Neural crest cell (in vitro differentiated cells): ENCODE measurements around the gene SLMAP. TPM values are rescaled to one million over a fixed set of nuclear protein-coding genes. Genes with fewer than 3 reads are reported as not detected.

Experiments used
- DNase-seq: peaks from one replicate; pipeline ENCODE4 v3.0.0; 2021; ENCODE audit warnings: low read depth, mixed read lengths, low spot score
- H3K27ac Mint-ChIP-seq: one replicate; pipeline ENCODE4 v1.8.0; 2021; ENCODE audit warnings: mild to moderate bottlenecking, mixed read lengths; ENCODE audit not compliant: unreplicated experiment
- H3K27me3 Mint-ChIP-seq: 2 replicates; pipeline ENCODE4 v1.8.0; 2021; ENCODE audit warnings: low read depth, mild to moderate bottlenecking, mixed read lengths
- H3K36me3 Mint-ChIP-seq: 2 replicates; pipeline ENCODE4 v1.8.0; 2021; ENCODE audit warnings: low read depth, mild to moderate bottlenecking, mixed read lengths
- H3K4me1 Mint-ChIP-seq: 2 replicates; pipeline ENCODE4 v1.8.0; 2021; ENCODE audit warnings: mixed read lengths
- H3K4me3 Mint-ChIP-seq: one replicate; pipeline ENCODE4 v1.8.0; 2021; ENCODE audit warnings: mild to moderate bottlenecking, mixed read lengths
- H3K9me3 Mint-ChIP-seq: 2 replicates; pipeline ENCODE4 v1.8.0; 2021; ENCODE audit warnings: mixed read lengths
- total RNA-seq: library from RNA; stranded (reverse); gene quantifications from 2 replicates; pipeline ENCODE4 v1.2.1, GENCODE V29; 2021
- TF ChIP-seq, protein P1 (sequence below): fragments of 200-600 bp; sonication (generic); conservative IDR thresholded peaks from 2 replicates; pipeline ENCODE4 v1.5.0; 2021; ENCODE audit warnings: antibody characterized with exemption, mild to moderate bottlenecking

SLMAP gene
- total RNA-seq, 1 donor from 2014 or later, result 45.7 TPM

DNA sequence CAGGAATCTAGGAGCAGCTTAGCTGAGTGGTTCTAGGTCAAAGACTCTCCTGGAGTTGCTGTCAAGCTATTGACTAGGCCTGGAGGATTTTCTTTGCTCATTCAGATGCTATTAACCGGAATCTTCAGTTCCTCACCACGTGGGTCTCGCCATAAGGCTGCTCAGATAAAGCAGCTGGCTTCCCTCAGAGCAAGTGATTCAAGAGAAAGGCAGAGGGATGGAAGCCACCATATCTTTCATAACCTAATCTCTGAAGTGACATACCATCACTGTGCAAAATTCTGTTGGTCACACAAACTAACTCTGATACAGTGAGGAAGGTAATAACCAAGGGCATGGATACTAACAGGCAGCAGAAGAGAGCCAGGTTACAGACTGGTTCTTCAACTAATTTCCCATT is 179.4 kb downstream of the SLMAP start:
- Mint-ChIP-seq H3K9me3 (no peaks in the 10 kb centered on the region), H3K27me3 (no peaks in the 10 kb centered on the region), H3K27ac (peak overlapping the region; percentile 8), H3K36me3 (no peaks in the 10 kb centered on the region), H3K4me3 (no peak overlapping the region), H3K4me1 (peaks cover 3% of the 10 kb centered on the region)
- DNase-seq, result no peak
- TF ChIP-seq, protein P1, sequence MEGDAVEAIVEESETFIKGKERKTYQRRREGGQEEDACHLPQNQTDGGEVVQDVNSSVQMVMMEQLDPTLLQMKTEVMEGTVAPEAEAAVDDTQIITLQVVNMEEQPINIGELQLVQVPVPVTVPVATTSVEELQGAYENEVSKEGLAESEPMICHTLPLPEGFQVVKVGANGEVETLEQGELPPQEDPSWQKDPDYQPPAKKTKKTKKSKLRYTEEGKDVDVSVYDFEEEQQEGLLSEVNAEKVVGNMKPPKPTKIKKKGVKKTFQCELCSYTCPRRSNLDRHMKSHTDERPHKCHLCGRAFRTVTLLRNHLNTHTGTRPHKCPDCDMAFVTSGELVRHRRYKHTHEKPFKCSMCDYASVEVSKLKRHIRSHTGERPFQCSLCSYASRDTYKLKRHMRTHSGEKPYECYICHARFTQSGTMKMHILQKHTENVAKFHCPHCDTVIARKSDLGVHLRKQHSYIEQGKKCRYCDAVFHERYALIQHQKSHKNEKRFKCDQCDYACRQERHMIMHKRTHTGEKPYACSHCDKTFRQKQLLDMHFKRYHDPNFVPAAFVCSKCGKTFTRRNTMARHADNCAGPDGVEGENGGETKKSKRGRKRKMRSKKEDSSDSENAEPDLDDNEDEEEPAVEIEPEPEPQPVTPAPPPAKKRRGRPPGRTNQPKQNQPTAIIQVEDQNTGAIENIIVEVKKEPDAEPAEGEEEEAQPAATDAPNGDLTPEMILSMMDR, result no peak

DNA sequence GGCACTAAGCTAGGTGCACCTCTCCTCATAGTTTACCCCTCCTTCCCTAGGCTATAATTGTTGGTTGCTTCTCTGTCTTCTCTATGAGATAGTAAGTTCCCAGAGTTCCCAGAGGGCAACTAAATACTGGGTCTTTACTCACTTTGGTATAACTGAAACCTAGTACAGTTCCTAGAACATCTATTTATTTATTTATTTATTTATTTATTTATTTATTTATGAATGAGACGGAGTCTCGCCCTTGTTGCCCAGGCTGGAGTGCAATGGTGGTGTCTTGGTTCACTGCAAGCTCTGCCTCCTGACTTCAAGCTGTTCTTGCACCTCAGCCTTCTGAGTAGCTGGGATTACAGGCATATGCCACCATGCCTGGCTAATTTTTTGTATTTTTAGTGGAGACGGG is 181.0 kb downstream of the SLMAP start:
- H3K9me3 Mint-ChIP-seq, result peaks cover 4% of the 10 kb centered on the region
- TF ChIP-seq, protein P1, result no peak
- no peak for DNase-seq
- no peak overlapping the region for H3K4me3 Mint-ChIP-seq
- H3K27ac Mint-ChIP-seq, result no peak overlapping the region
- H3K4me1 Mint-ChIP-seq, result peaks cover 3% of the 10 kb centered on the region
- H3K36me3 Mint-ChIP-seq, result peaks cover 8% of the 10 kb centered on the region
- H3K27me3 Mint-ChIP-seq, result no peaks in the 10 kb centered on the region

DNA sequence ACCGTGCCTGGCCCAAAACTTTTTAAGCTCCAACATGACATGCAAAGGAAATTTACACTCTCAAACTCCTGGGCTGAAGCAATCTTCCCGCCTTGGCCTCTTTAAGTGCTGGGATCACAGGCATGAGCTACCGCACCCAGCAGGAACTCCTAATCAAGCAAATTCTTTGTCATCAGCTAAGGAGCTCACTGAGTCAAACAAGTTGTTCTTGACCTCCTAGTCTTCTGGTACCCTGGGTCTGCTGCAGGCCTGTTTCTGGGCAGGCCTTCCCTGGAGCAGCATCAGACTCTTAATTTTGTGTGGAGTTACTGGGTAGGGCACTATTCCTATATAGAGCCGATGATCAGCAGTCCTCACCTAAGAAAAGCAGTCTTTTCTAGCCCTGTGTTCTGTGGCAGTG is 183.7 kb downstream of the SLMAP start:
- Mint-ChIP-seq H3K27ac (no peak overlapping the region), H3K27me3 (no peaks in the 10 kb centered on the region), H3K36me3 (peaks cover 8% of the 10 kb centered on the region), H3K9me3 (peaks cover 4% of the 10 kb centered on the region), H3K4me3 (no peak overlapping the region), H3K4me1 (peaks cover 18% of the 10 kb centered on the region)
- DNase-seq, result no peak
- TF ChIP-seq, protein P1, result no peak

DNA sequence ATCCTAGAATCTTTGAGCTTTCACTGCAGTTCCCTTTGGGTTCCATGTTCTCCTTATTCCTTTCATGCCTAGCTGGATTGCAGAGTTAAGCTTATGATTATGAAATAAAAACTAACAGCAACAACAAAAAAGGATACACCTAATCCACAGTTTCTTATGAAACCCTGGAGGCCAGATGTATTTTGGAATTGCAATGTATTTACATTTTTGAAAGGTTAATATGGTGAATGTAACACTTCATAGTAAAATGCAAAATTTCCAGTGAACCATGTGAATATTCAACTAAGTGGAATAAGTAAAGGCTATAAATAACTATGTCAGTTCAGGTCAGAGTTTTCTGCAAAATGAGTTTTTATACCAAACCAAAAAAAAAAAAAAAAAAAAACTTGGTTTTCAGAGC is 186.3 kb downstream of the SLMAP start:
- TF ChIP-seq, protein P1, result no peak
- Mint-ChIP-seq H3K9me3 (peaks cover 4% of the 10 kb centered on the region), H3K27ac (no peak overlapping the region), H3K36me3 (peaks cover 8% of the 10 kb centered on the region), H3K4me3 (no peak overlapping the region), H3K4me1 (peaks cover 21% of the 10 kb centered on the region), H3K27me3 (no peaks in the 10 kb centered on the region)
- DNase-seq, result no peak

DNA sequence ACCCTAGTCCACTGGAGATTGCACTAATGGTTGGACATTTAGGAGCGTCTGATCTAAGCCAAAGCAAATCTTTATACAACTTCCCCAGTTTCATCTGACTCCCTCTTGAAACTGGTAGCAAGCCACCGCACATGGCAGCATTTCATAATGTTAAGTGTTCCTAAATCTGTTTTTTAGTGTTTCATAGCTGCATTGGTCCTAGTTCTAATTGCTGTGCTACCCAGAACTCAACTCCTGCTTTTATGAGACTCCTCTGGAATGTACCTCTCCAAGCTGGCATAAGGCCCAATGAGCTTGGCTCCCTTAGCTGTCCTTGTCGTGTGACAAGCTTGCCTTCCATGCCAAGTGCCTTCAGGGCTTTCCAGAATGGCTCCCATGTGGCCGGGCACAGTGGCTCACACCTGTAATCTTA is 186.8 kb downstream of the SLMAP start:
- peaks cover 26% of the 10 kb centered on the region for H3K4me1 Mint-ChIP-seq
- no peak for DNase-seq
- TF ChIP-seq, protein P1, result no peak
- H3K27ac Mint-ChIP-seq, result no peak overlapping the region
- no peak overlapping the region for H3K4me3 Mint-ChIP-seq
- no peaks in the 10 kb centered on the region for H3K27me3 Mint-ChIP-seq
- peaks cover 4% of the 10 kb centered on the region for H3K9me3 Mint-ChIP-seq
- H3K36me3 Mint-ChIP-seq, result peaks cover 8% of the 10 kb centered on the region
